NCI-H2196 (cell line): ENCODE measurements around the gene IZUMO1.
"Not testable (repeated sequence)": the region's sequence is repeated elsewhere in the genome, so short reads cannot be mapped to it uniquely, and the experiment has no call there.

Experiments used
- DNase-seq: peaks from one replicate; lab custom pipeline; 2025; ENCODE audit not compliant: unreplicated experiment; lab: John Stamatoyannopoulos, UW

Gene IZUMO1

DNA sequence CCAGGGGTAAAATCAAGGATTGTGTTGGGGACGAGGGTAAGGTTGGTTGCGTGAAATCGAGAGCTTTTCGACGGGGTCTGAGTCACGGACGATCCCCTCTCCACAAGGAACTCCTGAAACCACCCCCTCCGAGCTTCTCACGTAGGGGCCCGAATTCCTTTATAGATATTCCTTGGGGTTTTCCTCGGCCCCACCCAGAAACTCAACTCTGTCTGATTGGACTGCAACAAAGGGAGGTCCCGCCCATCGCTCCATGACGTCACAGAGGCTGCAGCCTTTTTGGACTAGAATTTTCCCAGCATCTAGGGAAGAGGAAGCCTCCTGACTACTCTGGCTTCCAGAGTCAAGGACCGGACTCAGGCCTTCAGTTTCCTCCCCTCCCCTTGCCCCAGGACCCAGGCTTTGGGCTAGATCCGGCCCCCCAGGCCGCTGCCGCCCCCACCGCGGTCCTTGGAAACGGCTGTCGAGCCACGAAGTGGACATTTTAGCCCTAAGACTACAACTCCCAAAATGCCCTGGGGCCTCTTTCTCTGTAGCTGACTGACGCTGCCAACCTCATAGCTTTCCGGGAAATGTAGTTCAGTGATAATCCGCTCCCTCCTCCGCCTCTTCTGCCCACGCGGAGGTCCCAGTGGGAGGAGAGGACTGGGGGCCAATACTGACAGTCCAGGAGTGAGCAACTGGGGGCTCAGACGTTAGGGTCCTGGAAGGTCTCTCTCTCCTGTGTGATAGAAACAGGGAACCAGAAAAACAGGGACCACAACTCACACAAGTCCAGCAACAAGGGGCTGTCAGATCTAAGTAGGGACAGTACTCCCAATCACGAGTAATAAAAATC is at the start of gene IZUMO1:
IZUMO1 (minus strand) TSS at position 172 of the 838 bp plus-strand sequence. CDS start 1,050 bp downstream, outside the sequence.
- no peak for DNase-seq

DNA sequence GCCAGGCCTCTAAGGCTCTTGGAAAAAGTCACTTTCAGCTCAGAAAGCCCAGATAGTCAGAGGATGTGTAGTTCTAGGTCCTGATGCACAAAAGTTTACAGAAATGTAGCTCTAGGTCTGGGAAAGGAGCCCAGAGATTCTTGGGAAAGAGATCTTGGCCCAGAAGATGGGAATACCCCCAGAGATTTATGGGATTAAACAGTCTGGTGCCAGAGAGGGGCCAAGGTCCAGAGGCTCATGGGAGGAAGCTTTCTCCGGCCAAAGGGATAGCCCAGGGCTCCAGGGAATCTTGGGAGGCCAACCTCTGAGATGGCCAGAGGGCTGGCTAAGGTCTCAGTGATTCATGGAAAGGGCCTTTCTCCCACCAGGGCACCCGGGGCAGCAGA is 49.0 kb upstream of the IZUMO1 start:
- DNase-seq: no peak

DNA sequence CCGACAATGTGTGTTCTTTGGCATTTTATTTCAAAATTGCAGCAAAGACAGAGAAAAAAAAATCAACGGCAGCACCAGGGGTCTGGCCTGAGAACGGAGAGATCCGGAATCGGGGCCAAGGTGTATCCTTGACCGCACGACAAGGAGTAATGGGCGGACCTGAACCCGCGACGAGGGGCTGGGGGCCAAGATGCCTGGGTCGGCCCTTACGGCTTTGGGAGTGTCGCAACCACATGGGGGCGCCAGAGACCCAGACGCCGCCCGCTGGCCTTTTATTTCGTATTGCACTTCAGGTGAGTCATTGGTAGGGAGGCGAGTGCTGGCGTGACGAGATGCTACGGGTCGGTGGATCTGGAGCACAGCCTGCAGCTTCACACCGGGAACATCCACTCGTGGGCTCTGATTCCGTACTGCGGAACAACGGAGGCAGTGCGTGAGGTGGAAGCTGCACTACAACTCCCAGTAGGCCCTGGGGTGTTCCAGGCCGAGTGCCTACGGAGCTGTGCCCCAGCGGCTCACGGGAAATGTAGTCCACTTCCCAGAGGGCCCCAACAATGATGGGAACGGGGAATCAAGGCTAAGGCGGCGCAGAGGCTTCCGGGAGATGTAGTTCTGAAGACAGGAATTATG is 48.5 kb upstream of the IZUMO1 start:
- DNase-seq: peak; percentile 94

DNA sequence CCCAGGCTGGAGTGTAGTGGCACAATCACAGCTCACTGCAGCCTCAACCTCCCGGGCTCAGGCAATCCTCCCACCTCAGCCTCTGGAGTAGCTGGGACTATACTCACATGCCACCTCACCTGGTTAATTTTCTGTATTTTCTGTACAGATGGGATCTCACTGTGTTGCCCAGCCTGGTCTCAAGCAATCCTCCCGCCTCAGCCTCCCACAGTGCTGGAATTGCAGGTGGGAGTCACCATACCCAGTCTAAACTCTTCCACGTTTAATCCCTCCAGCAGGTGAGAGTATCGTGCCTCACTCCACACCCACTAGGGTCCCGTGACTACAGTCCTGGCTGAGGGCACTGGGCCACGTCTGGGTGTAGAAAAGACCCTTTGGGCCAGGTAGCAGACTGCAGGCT is 47.6 kb upstream of the IZUMO1 start:
- DNase-seq: no peak

DNA sequence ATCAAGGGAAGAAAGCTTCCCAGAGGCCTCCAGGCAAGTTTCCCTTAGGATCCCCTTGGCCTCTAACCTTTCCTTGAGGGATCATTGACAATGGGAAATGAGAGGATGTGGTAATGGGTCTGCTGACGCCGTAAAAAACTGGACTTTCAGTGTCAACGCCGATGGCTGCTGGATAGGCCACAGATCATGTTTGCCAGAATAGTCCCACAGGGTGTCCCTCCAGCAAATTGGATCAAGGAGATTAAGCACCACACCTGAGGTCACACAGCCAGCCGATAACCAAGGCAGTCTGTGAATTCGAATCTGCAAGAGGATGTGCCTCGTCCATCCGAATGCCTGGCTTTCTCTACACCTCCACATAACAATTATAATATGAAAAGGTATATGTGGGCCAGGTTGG is 46.6 kb upstream of the IZUMO1 start:
- DNase-seq: no peak

GRCh38 chr19:48787331-48787730 is 40.6 kb upstream of the IZUMO1 start:
- not testable (repeated sequence) for DNase-seq

GRCh38 chr19:48786422-48786821 is 39.7 kb upstream of the IZUMO1 start:
- not testable (repeated sequence) for DNase-seq

GRCh38 chr19:48784527-48784926 is 37.8 kb upstream of the IZUMO1 start:
- DNase-seq: no peak

DNA sequence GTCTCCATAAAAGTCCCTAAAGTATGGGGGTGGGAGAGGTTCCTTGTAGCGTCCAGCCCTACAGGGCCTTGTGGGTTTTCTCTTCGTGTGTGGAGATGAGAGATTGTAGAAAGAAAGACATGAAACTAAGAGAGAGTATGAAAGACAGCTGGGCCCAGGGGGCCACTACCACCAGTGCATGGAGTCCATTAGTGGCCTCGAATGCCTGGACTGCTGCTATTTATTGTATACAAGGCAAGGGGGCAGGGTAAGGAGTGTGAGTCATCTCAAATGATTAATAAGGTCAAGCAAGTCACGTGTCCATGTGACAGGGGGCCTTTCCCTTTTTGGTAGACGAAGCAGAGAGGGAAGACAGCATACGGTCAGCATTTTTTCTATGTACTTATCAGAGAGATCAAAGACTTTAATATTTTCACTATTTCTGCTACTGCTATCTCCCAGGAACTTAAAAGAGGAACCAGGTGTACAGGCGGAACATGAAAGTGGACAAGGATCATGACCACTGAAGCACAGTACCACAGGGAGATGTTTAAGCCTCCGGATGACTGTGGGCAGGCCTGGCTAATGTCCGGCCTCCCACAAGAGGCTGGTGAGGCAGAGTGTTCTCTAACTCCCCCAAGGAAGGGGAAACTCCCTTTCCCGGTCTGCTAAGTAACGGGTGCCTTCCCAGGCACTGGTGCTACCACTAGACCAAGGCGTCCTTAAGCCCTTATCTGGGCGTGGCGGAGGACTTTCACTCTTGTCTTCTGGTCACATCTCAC is 34.1 kb upstream of the IZUMO1 start:
- no peak for DNase-seq

DNA sequence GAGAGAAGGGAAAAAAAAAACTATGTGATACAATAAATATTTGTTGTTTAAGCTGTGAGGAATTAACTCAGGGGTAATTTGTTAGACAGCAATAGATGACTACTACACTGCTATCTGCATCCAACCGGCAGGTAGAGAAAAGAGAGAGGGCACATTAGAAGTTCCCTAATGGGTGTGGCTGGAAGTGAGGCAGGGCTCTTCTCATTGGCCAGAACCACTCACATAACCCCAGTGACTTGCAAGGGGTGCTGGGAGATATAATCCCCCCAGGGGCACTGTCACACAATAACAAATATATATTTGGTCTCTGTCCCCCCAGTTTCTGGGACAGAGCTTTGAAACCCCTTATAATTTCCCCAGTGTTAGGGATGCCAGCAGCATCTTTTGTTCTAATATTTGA is 32.9 kb upstream of the IZUMO1 start:
- no peak for DNase-seq

DNA sequence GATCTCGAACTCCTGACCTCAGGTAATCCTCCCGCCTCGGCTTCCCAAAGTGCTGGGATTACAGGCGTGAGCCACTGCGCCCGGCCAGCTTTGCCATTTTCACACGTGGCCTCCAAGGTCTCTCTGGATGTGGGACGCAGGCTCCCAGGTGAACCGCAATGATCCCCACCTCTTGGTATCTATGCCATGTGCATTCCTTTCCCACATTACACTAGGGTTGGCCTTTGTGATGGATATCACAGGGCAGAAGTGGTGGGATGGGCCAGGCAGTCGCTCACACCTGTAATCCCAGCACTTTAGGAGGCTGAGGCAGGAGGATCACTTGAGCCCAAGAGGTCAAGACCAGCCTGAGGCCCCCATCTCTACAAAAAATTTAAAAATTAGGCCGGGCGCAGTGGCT is 31.0 kb upstream of the IZUMO1 start:
- DNase-seq: no peak

DNA sequence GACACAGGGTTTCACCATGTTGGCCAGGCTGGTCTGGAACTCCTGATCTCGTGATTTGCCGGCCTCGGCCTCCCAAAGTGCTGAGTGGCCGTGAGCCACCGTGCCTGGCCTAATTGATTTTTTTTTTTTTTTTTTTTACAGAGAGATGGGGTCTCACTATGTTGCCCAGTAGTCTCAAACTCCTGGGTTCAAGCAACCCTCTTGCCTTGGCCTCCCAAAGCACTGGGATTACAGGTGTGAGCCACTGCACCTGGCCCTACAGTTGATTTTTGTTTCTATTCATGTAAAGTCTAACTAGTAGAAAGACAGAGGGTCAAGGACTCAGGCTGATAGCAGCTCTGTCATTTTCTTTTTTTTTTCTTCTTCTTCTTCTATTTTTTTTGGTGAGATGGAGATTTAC is 30.4 kb upstream of the IZUMO1 start:
- DNase-seq: no peak

GRCh38 chr19:48772503-48772953 is 25.8 kb upstream of the IZUMO1 start:
- DNase-seq: peak; percentile 12

DNA sequence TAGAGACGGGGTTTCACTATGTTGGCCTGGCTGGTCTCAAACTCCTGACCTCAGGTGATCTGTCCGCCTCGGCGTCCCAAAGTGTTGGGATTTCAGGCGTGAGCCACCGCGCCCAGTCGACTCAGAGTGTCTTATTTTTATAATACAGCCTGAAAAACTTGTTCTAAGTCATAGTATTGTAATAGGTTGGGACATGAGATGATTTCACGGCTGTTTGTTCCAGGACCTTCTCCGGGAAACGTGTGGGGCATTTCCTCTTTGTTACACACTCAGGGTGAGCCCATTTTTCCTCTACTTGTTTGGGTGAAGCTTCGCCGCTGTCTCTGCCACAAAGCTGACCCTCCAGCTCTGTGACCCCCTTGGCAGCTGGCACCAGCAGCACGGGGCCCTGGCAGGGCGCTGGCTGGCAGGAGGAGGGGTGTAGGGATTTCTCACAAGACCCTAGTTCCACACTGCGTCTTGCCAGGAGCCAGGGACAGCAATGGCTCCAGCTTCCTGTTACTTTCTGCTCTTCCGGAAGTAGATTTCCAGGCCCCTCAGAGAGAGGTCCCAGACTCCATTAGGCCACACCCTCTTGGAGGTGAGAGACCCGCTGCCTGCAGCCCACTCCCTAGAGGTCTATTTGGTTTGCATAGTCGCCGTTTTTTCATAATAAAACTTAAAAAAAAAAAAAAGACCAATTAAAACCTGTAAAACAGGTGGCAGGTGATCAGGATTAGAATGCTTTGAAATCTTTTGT is 24.2 kb upstream of the IZUMO1 start:
- DNase-seq: no peak

GRCh38 chr19:48770266-48770665 is 23.6 kb upstream of the IZUMO1 start:
- no peak for DNase-seq

DNA sequence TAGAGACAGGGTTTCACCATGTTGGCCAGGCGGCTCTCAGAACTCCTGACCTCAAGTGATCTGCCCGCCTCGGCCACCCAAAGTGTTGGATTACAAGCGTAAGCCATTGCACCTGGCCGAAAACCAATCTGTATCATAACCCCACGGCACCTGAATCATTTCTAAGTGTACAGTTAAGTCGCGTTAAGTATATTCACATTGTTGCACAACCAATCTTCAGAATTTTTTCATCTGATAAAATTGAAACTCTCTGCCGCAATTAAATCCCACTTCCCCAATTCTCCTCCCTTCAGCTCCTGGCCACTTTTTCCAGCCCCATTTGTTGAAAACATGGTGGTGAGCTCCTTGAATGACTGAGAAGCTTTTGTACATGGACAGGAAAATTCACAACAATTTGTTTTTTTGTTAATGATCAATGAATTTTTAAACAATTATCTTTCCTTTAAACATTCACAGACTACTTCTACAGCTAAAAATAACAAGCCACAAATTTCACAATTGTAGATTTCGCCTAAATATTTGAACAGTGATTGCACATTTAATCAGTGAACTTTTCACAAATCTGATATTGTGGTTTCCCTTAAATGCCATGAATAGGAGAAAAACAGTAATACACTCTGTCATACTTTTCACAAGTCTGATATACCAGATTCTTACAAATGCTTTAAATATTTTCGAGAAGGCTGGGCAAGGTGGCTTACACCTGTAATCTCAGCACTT is 22.4 kb upstream of the IZUMO1 start:
- DNase-seq: no peak

- not testable (repeated sequence) for DNase-seq
Measured at GRCh38 chr19:48768171-48768753, 21.6 kb upstream of the IZUMO1 start.

GRCh38 chr19:48765816-48766215 is 19.1 kb upstream of the IZUMO1 start:
- DNase-seq: not testable (repeated sequence)

GRCh38 chr19:48760504-48761205 is 13.9 kb upstream of the IZUMO1 start:
- DNase-seq: no peak
